Activated naive CD8-positive, alpha-beta T cell treated with anti-CD3 and anti-CD28 coated beads for 36 hours (primary cell): Measurements from ENCODE around the gene RAB13. TPM values are rescaled to one million over a fixed set of nuclear protein-coding genes. Genes with fewer than 3 reads are reported as not detected.

Source experiments
- DNase-seq: peaks from one replicate; pipeline ENCODE4 v3.0.0; 2021
- H3K27ac Mint-ChIP-seq: one replicate; pipeline ENCODE4 v1.8.0; 2022; ENCODE audit warnings: mild to moderate bottlenecking, moderate library complexity, mixed read lengths
- H3K27me3 Mint-ChIP-seq: one replicate; pipeline ENCODE4 v1.8.0; 2022; ENCODE audit warnings: mild to moderate bottlenecking, mixed read lengths
- H3K36me3 Mint-ChIP-seq: one replicate; pipeline ENCODE4 v1.8.0; 2021; ENCODE audit warnings: mild to moderate bottlenecking, mixed read lengths
- H3K4me1 Mint-ChIP-seq: one replicate; pipeline ENCODE4 v1.8.0; 2021; ENCODE audit warnings: mixed read lengths
- H3K4me3 Mint-ChIP-seq: one replicate; pipeline ENCODE4 v1.8.0; 2022; ENCODE audit warnings: mild to moderate bottlenecking, moderate library complexity, mixed read lengths
- H3K9me3 Mint-ChIP-seq: one replicate; pipeline ENCODE4 v1.8.0; 2022; ENCODE audit warnings: mixed read lengths
- total RNA-seq, 2 experiments: library from RNA; stranded (reverse); gene quantifications; one replicate each; pipeline ENCODE4 v1.2.3, GENCODE V29; 2021

The RAB13 gene
- total RNA-seq, 2 experiments from 2014 or later: 48.7 to 53.5 TPM

DNA sequence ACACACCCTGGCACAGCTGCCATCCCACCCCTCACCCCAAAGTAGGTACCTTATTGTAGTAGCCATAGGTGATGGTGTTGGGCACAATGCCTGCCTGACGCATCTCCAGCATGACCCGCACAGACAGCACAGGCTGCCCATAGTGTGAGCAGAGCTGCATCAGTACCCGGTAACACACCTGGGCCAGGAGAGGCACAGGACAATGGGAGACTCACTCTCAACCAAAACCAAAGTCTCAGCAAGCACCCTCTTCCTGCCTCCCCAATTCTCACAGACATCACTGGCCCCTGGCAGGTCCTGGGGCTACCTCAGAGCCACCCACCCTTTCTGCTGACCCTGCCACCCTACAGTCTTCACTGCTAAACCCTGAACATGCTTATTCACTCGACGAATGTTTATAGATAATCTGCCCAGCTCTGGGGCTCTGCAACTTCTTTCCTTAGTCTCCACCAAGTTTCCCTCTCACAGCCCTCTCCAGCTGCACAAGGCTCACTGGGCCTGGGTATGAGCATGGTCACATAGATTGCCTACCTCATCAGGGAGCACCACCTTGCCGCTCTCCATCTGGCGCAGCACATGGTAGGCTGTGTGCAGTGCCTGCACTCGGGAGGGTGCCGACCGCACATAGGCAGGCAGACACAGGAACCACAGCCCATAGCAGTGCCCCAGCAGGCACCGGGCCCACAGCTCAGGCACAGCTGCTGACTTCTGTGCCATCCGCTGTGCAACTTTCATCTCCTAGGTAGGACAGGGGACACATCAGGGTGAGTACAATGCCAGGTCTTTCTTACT is 49.9 kb downstream of the RAB13 start:
- Mint-ChIP-seq H3K4me1 (no peaks in the 10 kb centered on the region), H3K9me3 (no peaks in the 10 kb centered on the region)
- no peak for DNase-seq

DNA sequence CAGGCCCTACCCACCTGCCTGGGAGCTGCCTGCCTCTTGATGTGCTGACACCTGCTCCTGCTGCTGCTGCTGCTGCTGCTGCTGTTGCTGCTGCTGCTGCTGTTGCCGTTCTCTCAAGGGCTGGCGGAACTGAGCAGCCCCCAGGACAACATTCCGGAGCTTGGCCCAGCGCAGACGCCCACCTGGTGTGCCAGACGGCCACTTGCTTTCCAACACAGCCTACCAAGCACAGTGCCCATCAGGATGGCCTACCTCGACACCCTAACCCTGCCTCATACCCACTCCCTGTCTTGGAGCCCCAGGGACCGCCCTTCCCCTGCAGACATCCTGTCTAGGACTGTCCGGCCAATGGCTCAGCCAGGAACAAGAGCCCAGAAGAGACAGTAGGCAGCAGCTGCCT is 51.4 kb downstream of the RAB13 start:
- Mint-ChIP-seq H3K4me1 (no peaks in the 10 kb centered on the region), H3K27me3 (no peaks in the 10 kb centered on the region), H3K4me3 (no peak overlapping the region), H3K36me3 (peaks cover 16% of the 10 kb centered on the region), H3K27ac (peak overlapping the region; percentile 25), H3K9me3 (no peaks in the 10 kb centered on the region)
- DNase-seq: no peak

More for the DNA sequence above, 49.9 kb downstream of the RAB13 start:
- Mint-ChIP-seq H3K27me3 (no peaks in the 10 kb centered on the region), H3K4me3 (no peak overlapping the region), H3K36me3 (peaks cover 12% of the 10 kb centered on the region), H3K27ac (peak overlapping the region; percentile 12)

DNA sequence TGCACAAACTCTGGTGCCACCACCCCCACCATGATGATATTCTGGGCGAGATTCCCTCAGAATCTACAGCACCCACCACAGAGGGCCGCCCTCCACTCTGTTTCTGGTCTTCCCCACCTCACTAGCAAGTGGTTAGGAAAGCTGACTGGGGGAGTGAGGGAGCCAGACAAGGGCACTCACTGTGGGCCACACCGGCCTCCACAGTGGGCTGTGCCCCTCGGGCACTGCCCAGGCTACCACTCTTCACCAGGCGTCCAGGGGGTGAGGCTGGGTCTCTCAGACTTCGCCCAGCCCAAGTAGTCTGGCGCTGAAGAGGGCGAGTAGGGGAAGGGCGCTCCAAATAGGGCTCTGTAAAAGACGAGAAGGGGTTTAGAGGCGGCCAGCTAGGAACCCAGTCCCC is 52.2 kb downstream of the RAB13 start:
- Mint-ChIP-seq H3K9me3 (no peaks in the 10 kb centered on the region), H3K36me3 (peaks cover 16% of the 10 kb centered on the region), H3K4me1 (peaks cover 5% of the 10 kb centered on the region), H3K27me3 (no peaks in the 10 kb centered on the region), H3K4me3 (no peak overlapping the region), H3K27ac (no peak overlapping the region)
- no peak for DNase-seq

DNA sequence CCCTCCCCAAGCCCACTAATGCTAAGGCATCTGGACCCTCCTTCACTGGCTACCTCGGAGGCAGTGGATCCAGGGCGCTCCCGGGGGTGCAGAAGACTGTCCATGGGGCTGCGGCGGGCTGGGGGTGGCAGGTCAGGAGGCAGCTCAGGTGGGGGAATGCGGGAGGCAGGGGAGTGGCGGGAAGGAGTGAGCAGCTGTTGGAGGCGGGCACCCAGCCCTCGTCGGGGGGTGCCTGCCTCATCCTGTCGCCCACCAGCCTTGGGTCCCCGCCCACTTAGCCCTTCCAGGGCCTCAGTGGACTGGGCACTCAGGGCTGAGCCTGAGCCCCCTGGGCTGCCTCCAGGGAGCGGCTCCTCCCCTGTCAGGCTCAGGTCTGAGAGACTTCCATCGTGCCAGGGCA is 52.7 kb downstream of the RAB13 start:
- Mint-ChIP-seq H3K36me3 (peaks cover 16% of the 10 kb centered on the region), H3K27me3 (no peaks in the 10 kb centered on the region), H3K9me3 (no peaks in the 10 kb centered on the region), H3K4me1 (peaks cover 10% of the 10 kb centered on the region), H3K4me3 (no peak overlapping the region), H3K27ac (no peak overlapping the region)
- no peak for DNase-seq

DNA sequence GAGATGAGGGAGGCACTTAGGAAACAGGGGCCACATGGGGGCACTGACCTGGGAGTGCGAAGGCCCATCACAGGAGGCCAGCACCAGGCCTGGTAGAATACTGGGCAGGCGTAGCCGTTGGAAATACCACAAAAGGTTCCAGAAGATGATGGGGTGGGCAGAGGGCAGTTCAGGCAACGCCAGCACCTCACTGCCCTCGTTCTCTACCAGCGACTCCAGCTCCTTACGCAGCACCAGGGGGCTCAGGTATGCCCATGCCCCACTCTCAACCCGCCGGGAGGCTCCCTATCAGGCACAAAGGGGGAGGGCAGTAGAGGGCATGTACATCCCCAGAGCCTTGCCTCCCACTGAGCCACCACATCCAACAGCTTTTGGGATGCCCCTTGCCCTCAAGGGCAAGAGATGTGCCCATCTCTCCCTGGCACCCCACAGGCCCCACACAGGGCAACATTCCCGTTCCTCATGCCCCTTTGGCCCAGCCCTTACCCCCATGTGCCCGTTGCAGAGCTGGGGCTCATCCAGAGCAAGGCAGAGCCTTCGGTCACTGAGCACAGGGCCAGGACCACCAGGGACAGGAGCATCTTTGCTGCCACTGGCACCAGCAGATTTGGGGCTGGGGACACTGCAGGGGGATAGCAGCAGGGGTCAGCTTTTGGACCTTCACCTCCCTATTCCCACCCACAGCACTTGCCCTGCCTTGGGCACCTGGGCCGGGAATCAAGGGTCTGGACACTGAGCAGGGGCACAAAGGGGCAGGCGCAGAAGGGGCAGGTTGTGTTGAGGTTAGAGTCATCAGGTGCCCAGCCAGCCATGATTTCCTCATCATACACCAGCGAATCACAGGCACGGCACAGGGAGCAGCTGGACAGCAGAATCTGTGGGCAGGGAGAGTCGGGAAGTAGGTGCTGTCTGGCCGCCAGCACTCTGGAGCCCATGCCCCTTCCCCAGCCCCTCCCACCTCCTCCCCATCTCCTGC is 53.7 kb downstream of the RAB13 start:
- Mint-ChIP-seq H3K27ac (no peak overlapping the region), H3K36me3 (peaks cover 14% of the 10 kb centered on the region), H3K4me3 (no peak overlapping the region), H3K4me1 (peaks cover 15% of the 10 kb centered on the region), H3K27me3 (no peaks in the 10 kb centered on the region), H3K9me3 (no peaks in the 10 kb centered on the region)
- no peak for DNase-seq

Other genes starting within 250 kb of the RAB13 start
- gene SLC27A3, start 210.9 kb downstream of the RAB13 start, total RNA-seq: 1 to 10 TPM; 6.4 to 6.9 TPM
- gene GATAD2B, start 63.4 kb downstream of the RAB13 start, total RNA-seq: 10 to 100 TPM; 49.4 to 53.1 TPM
- gene DENND4B, start 39.6 kb downstream of the RAB13 start, total RNA-seq: 10 to 100 TPM; 90.2 to 91.4 TPM
- gene CRTC2, start 27.7 kb downstream of the RAB13 start, total RNA-seq: 10 to 100 TPM; 56.4 to 67.0 TPM
- 10 to 100 TPM; 60.6 to 63.1 TPM for gene SLC39A1, start 22.8 kb downstream of the RAB13 start, total RNA-seq
- 1 to 10 TPM; 6.8 to 7.3 TPM for gene CREB3L4, start 18.4 kb downstream of the RAB13 start, total RNA-seq
- gene JTB, start 8.7 kb downstream of the RAB13 start, total RNA-seq: 100 to 1,000 TPM; 204 to 214 TPM
- gene RPS27, start 4.4 kb upstream of the RAB13 start, total RNA-seq: 1,000 to 10,000 TPM; 1,340 to 1,924 TPM
- under 1 TPM in 1 of 2 experiments, not detected in 1; 0.04 TPM for gene NUP210L, start 168.7 kb upstream of the RAB13 start, total RNA-seq
- 100 to 1,000 TPM; 725 to 753 TPM for gene TPM3, start 205.8 kb upstream of the RAB13 start, total RNA-seq
- not detected for gene CFAP141, start 220.0 kb upstream of the RAB13 start, total RNA-seq
- gene UBAP2L, start 234.6 kb upstream of the RAB13 start, total RNA-seq: 100 to 1,000 TPM; 247 to 266 TPM